Measurements from ENCODE around the gene CDH23.

The CDH23 gene

GRCh38 chr10:71368176-71368575, 28.5 kb upstream of the CDH23 start:
- DNase-seq (ENCODE audit: low read depth): no peak
- no peak overlapping the region for H3K4me3 ChIP-seq (ENCODE audit: low read depth, low read length)

- no peak overlapping the region for H3K4me3 ChIP-seq (ENCODE audit: low read depth, low read length)
- no peak for DNase-seq (ENCODE audit: low read depth)
Observed at GRCh38 chr10:71368643-71369042, 28.1 kb upstream of the CDH23 start.

- DNase-seq (ENCODE audit: low read depth): no peak
- no peak overlapping the region for H3K4me3 ChIP-seq (ENCODE audit: low read depth, low read length)
Observed at GRCh38 chr10:71369602-71370001, 27.1 kb upstream of the CDH23 start.

- DNase-seq (ENCODE audit: low read depth): no peak
- H3K4me3 ChIP-seq (ENCODE audit: low read depth, low read length): no peak overlapping the region
Observed at GRCh38 chr10:71370031-71370430, 26.7 kb upstream of the CDH23 start.

- no peak overlapping the region for H3K4me3 ChIP-seq (ENCODE audit: low read depth, low read length)
- DNase-seq (ENCODE audit: low read depth): no peak
Observed at GRCh38 chr10:71371750-71372166, 25.0 kb upstream of the CDH23 start.

- H3K4me3 ChIP-seq (ENCODE audit: low read depth, low read length): no peak overlapping the region
- no peak for DNase-seq (ENCODE audit: low read depth)
Observed at GRCh38 chr10:71372882-71373495, 23.7 kb upstream of the CDH23 start.

GRCh38 chr10:71374481-71375233, 22.1 kb upstream of the CDH23 start:
- no peak for DNase-seq (ENCODE audit: low read depth)
- no peak overlapping the region for H3K4me3 ChIP-seq (ENCODE audit: low read depth, low read length)

GRCh38 chr10:71375952-71376351, 20.8 kb upstream of the CDH23 start:
- H3K4me3 ChIP-seq (ENCODE audit: low read depth, low read length): no peak overlapping the region
- DNase-seq (ENCODE audit: low read depth): no peak

GRCh38 chr10:71378336-71379117, 18.2 kb upstream of the CDH23 start:
- DNase-seq (ENCODE audit: low read depth): no peak
- no peak overlapping the region for H3K4me3 ChIP-seq (ENCODE audit: low read depth, low read length)

- DNase-seq (ENCODE audit: low read depth): no peak
- no peak overlapping the region for H3K4me3 ChIP-seq (ENCODE audit: low read depth, low read length)
Observed at GRCh38 chr10:71379118-71379766, 17.5 kb upstream of the CDH23 start.

- no peak for DNase-seq (ENCODE audit: low read depth)
Observed at GRCh38 chr10:71380841-71381240, 15.9 kb upstream of the CDH23 start.

GRCh38 chr10:71381611-71382010, 15.1 kb upstream of the CDH23 start:
- no peak for DNase-seq (ENCODE audit: low read depth)

More at GRCh38 chr10:71380841-71381240, 15.9 kb upstream of the CDH23 start:
- no peak overlapping the region for H3K4me3 ChIP-seq (ENCODE audit: low read depth, low read length)

GRCh38 chr10:71382028-71382427, 14.7 kb upstream of the CDH23 start:
- no peak overlapping the region for H3K4me3 ChIP-seq (ENCODE audit: low read depth, low read length)
- DNase-seq (ENCODE audit: low read depth): no peak

More at GRCh38 chr10:71381611-71382010, 15.1 kb upstream of the CDH23 start:
- no peak overlapping the region for H3K4me3 ChIP-seq (ENCODE audit: low read depth, low read length)

- H3K4me3 ChIP-seq (ENCODE audit: low read depth, low read length): no peak overlapping the region
- DNase-seq (ENCODE audit: low read depth): no peak
Observed at GRCh38 chr10:71382757-71383156, 14.0 kb upstream of the CDH23 start.

GRCh38 chr10:71383972-71384687, 12.6 kb upstream of the CDH23 start:
- H3K4me3 ChIP-seq (ENCODE audit: low read depth, low read length): no peak overlapping the region
- no peak for DNase-seq (ENCODE audit: low read depth)

- DNase-seq (ENCODE audit: low read depth): no peak
- H3K4me3 ChIP-seq (ENCODE audit: low read depth, low read length): no peak overlapping the region
Observed at GRCh38 chr10:71388171-71388570, 8.5 kb upstream of the CDH23 start.

GRCh38 chr10:71388583-71389310, 8.0 kb upstream of the CDH23 start:
- DNase-seq (ENCODE audit: low read depth): no peak
- no peak overlapping the region for H3K4me3 ChIP-seq (ENCODE audit: low read depth, low read length)

GRCh38 chr10:71389768-71390460, 6.8 kb upstream of the CDH23 start:
- H3K4me3 ChIP-seq (ENCODE audit: low read depth, low read length): no peak overlapping the region
- DNase-seq (ENCODE audit: low read depth): no peak

All from skeletal muscle cell (primary cell).